Activated CD4-positive, alpha-beta memory T cell treated with anti-CD3 and anti-CD28 coated beads for 36 hours (primary cell): ENCODE data around the gene TUBGCP3. TPM values are rescaled to one million over a fixed set of nuclear protein-coding genes. Genes with fewer than 3 reads are reported as not detected.
A peak's percentile ranks its signal among the peaks of the same experiment; 100 is the strongest.
"Not testable (repeated sequence)": the region's sequence is repeated elsewhere in the genome, so short reads cannot be mapped to it uniquely, and the experiment has no call there.

Experiments
- CTCF ChIA-PET: fragments of 350-600 bp; sonication (Branson Sonifier 250); formaldehyde crosslinking; loops from one replicate; lab custom pipeline; 2021; ENCODE audit warnings: antibody characterized with exemption, inconsistent platforms; lab: Charles Lee
- POLR2A ChIA-PET: fragments of 350-600 bp; sonication (Branson Sonifier 250); formaldehyde crosslinking; loops from one replicate; lab custom pipeline; 2021; ENCODE audit warnings: antibody characterized with exemption; lab: Charles Lee
- DNase-seq: peaks from one replicate; pipeline ENCODE4 v3.0.0-alpha.2; 2020
- H3K27ac Mint-ChIP-seq: one replicate; pipeline ENCODE4 v1.8.0; 2021; ENCODE audit warnings: mixed read lengths
- H3K27me3 Mint-ChIP-seq: one replicate; pipeline ENCODE4 v1.8.0; 2021; ENCODE audit warnings: mixed read lengths
- H3K36me3 Mint-ChIP-seq: one replicate; pipeline ENCODE4 v1.8.0; 2021; ENCODE audit warnings: mixed read lengths
- H3K4me1 Mint-ChIP-seq: one replicate; pipeline ENCODE4 v1.8.0; 2021; ENCODE audit warnings: low read depth, mixed read lengths
- H3K4me3 Mint-ChIP-seq: one replicate; pipeline ENCODE4 v1.8.0; 2021; ENCODE audit warnings: mild to moderate bottlenecking, mixed read lengths
- H3K9me3 Mint-ChIP-seq: one replicate; pipeline ENCODE4 v1.8.0; 2021; ENCODE audit warnings: mixed read lengths
- intact Hi-C: fragments of 100-400 bp; cut with micrococcal nuclease; formaldehyde crosslinking; loops from one replicate; pipeline ENCODE4 v1.15.1; 2023
- total RNA-seq, 2 experiments: library from RNA; stranded (reverse); gene quantifications; one replicate each; pipeline ENCODE4 v1.2.3, GENCODE V29; 2021

The TUBGCP3 gene
- total RNA-seq, 2 experiments from 2014 or later = 51.7 to 53.7 TPM

- POLR2A ChIA-PET = no interaction called here
- Mint-ChIP-seq H3K9me3 (peaks cover 5% of the 10 kb centered on the region), H3K36me3 (peaks cover 14% of the 10 kb centered on the region), H3K4me3 (no peak overlapping the region), H3K27ac (peak overlapping the region; percentile 63), H3K4me1 (peaks cover 68% of the 10 kb centered on the region), H3K27me3 (no peaks in the 10 kb centered on the region)
- CTCF ChIA-PET = interaction anchor here (1.2 kb wide), 1 partner anchor 31 kb away, joined by 4 read pairs; no protein-coding TSS in a partner anchor
- no peak for DNase-seq
- intact Hi-C loops = no loop called here
Measured at GRCh38 chr13:112574416-112574815, 13.5 kb downstream of the TUBGCP3 start.

GRCh38 chr13:112573710-112574109 is 14.2 kb downstream of the TUBGCP3 start:
- peaks cover 68% of the 10 kb centered on the region for H3K4me1 Mint-ChIP-seq
- intact Hi-C loops = no loop called here
- peaks cover 17% of the 10 kb centered on the region for H3K36me3 Mint-ChIP-seq
- ChIA-PET CTCF (no interaction called here), POLR2A (no interaction called here)
- no peak overlapping the region for H3K4me3 Mint-ChIP-seq
- no peak for DNase-seq
- H3K9me3 Mint-ChIP-seq = peaks cover 5% of the 10 kb centered on the region
- no peaks in the 10 kb centered on the region for H3K27me3 Mint-ChIP-seq
- no peak overlapping the region for H3K27ac Mint-ChIP-seq

GRCh38 chr13:112572366-112572765 is 15.6 kb downstream of the TUBGCP3 start:
- Mint-ChIP-seq H3K9me3 (peaks cover 5% of the 10 kb centered on the region), H3K4me3 (no peak overlapping the region), H3K27me3 (no peaks in the 10 kb centered on the region), H3K27ac (no peak overlapping the region), H3K4me1 (peaks cover 66% of the 10 kb centered on the region), H3K36me3 (peaks cover 17% of the 10 kb centered on the region)
- POLR2A ChIA-PET = no interaction called here
- CTCF ChIA-PET = no interaction called here
- intact Hi-C loops = no loop called here
- no peak for DNase-seq

- Mint-ChIP-seq H3K4me1 (peaks cover 45% of the 10 kb centered on the region), H3K9me3 (no peaks in the 10 kb centered on the region), H3K27me3 (no peaks in the 10 kb centered on the region), H3K27ac (no peak overlapping the region), H3K36me3 (peaks cover 23% of the 10 kb centered on the region), H3K4me3 (no peak overlapping the region)
- no peak for DNase-seq
- POLR2A ChIA-PET = no interaction called here
- CTCF ChIA-PET = no interaction called here
- intact Hi-C loops = no loop called here
Measured at GRCh38 chr13:112569821-112570220, 18.1 kb downstream of the TUBGCP3 start.

GRCh38 chr13:112567161-112567862 is 20.6 kb downstream of the TUBGCP3 start:
- peaks cover 38% of the 10 kb centered on the region for H3K36me3 Mint-ChIP-seq
- intact Hi-C loops = no loop called here
- H3K27me3 Mint-ChIP-seq = no peaks in the 10 kb centered on the region
- no peak for DNase-seq
- no peak overlapping the region for H3K27ac Mint-ChIP-seq
- ChIA-PET CTCF (no interaction called here), POLR2A (no interaction called here)
- no peak overlapping the region for H3K4me3 Mint-ChIP-seq
- H3K9me3 Mint-ChIP-seq = no peaks in the 10 kb centered on the region
- H3K4me1 Mint-ChIP-seq = peaks cover 25% of the 10 kb centered on the region

GRCh38 chr13:112562786-112563383 is 25.1 kb downstream of the TUBGCP3 start:
- POLR2A ChIA-PET = no interaction called here
- no peak for DNase-seq
- peaks cover 6% of the 10 kb centered on the region for H3K4me1 Mint-ChIP-seq
- CTCF ChIA-PET = no interaction called here
- H3K27ac Mint-ChIP-seq = no peak overlapping the region
- H3K27me3 Mint-ChIP-seq = no peaks in the 10 kb centered on the region
- peaks cover 44% of the 10 kb centered on the region for H3K36me3 Mint-ChIP-seq
- intact Hi-C loops = no loop called here
- no peak overlapping the region for H3K4me3 Mint-ChIP-seq
- no peaks in the 10 kb centered on the region for H3K9me3 Mint-ChIP-seq

GRCh38 chr13:112562254-112562653 is 25.7 kb downstream of the TUBGCP3 start:
- peaks cover 6% of the 10 kb centered on the region for H3K4me1 Mint-ChIP-seq
- no peak overlapping the region for H3K4me3 Mint-ChIP-seq
- no peaks in the 10 kb centered on the region for H3K9me3 Mint-ChIP-seq
- no peaks in the 10 kb centered on the region for H3K27me3 Mint-ChIP-seq
- DNase-seq = no peak
- no peak overlapping the region for H3K27ac Mint-ChIP-seq
- ChIA-PET POLR2A (no interaction called here), CTCF (interaction anchor here (0.9 kb wide), 1 partner anchor 9 kb away, joined by 3 read pairs; no protein-coding TSS in a partner anchor)
- intact Hi-C loops = no loop called here
- H3K36me3 Mint-ChIP-seq = peaks cover 49% of the 10 kb centered on the region

- CTCF ChIA-PET = interaction anchor here (0.9 kb wide), 1 partner anchor 10 kb away, joined by 3 read pairs; no protein-coding TSS in a partner anchor
Measured at GRCh38 chr13:112561478-112561877, 26.5 kb downstream of the TUBGCP3 start.

GRCh38 chr13:112558696-112559418 is 29.1 kb downstream of the TUBGCP3 start:
- ChIA-PET POLR2A (no interaction called here), CTCF (no interaction called here)
- Mint-ChIP-seq H3K4me1 (peaks cover 6% of the 10 kb centered on the region), H3K27me3 (no peaks in the 10 kb centered on the region), H3K9me3 (no peaks in the 10 kb centered on the region), H3K27ac (no peak overlapping the region), H3K36me3 (peaks cover 58% of the 10 kb centered on the region), H3K4me3 (no peak overlapping the region)
- no peak for DNase-seq
- intact Hi-C loops = no loop called here

More at GRCh38 chr13:112561478-112561877, 26.5 kb downstream of the TUBGCP3 start:
- Mint-ChIP-seq H3K4me3 (no peak overlapping the region), H3K27ac (no peak overlapping the region), H3K27me3 (no peaks in the 10 kb centered on the region), H3K9me3 (no peaks in the 10 kb centered on the region), H3K36me3 (peaks cover 47% of the 10 kb centered on the region), H3K4me1 (peaks cover 6% of the 10 kb centered on the region)
- intact Hi-C loops = no loop called here
- DNase-seq = no peak
- POLR2A ChIA-PET = no interaction called here

GRCh38 chr13:112556600-112556999 is 31.4 kb downstream of the TUBGCP3 start:
- Mint-ChIP-seq H3K27ac (no peak overlapping the region), H3K27me3 (no peaks in the 10 kb centered on the region), H3K4me3 (no peak overlapping the region), H3K4me1 (peaks cover 4% of the 10 kb centered on the region), H3K36me3 (peaks cover 60% of the 10 kb centered on the region), H3K9me3 (no peaks in the 10 kb centered on the region)
- ChIA-PET CTCF (no interaction called here), POLR2A (no interaction called here)
- intact Hi-C loops = no loop called here
- DNase-seq = no peak

GRCh38 chr13:112554214-112554850 is 33.6 kb downstream of the TUBGCP3 start:
- CTCF ChIA-PET = interaction anchor here (2.1 kb wide), 1 partner anchor 52 kb away, joined by 7 read pairs; no protein-coding TSS in a partner anchor

GRCh38 chr13:112548975-112549374 is 39.0 kb downstream of the TUBGCP3 start:
- POLR2A ChIA-PET, DNase-seq, H3K9me3 Mint-ChIP-seq, H3K4me3 Mint-ChIP-seq, H3K27me3 Mint-ChIP-seq, H3K27ac Mint-ChIP-seq, intact Hi-C loops, H3K4me1 Mint-ChIP-seq, CTCF ChIA-PET: not testable (repeated sequence)
- H3K36me3 Mint-ChIP-seq = peaks cover 74% of the 10 kb centered on the region

More at GRCh38 chr13:112554214-112554850, 33.6 kb downstream of the TUBGCP3 start:
- no peaks in the 10 kb centered on the region for H3K27me3 Mint-ChIP-seq
- no peak for DNase-seq
- POLR2A ChIA-PET = no interaction called here
- no peak overlapping the region for H3K27ac Mint-ChIP-seq
- peaks cover 69% of the 10 kb centered on the region for H3K36me3 Mint-ChIP-seq
- H3K9me3 Mint-ChIP-seq = no peaks in the 10 kb centered on the region
- intact Hi-C loops = no loop called here
- H3K4me3 Mint-ChIP-seq = no peak overlapping the region
- H3K4me1 Mint-ChIP-seq = peaks cover under 1% of the 10 kb centered on the region
